ENCODE measurements around the gene SNRNP70.
"Not testable (repeated sequence)": the region's sequence is repeated elsewhere in the genome, so short reads cannot be mapped to it uniquely, and the experiment has no call there.

SNRNP70 gene

GRCh38 chr19:49064768-49065611 lies 20.3 kb upstream of the SNRNP70 start, which contains the start of gene NTF4:
TSS of gene NTF4 (minus strand) at chr19:49064818. CDS start at chr19:49061997, 2,821 bp downstream.
- DNase-seq (ENCODE audit: low spot score): peak; percentile 31

GRCh38 chr19:49065905-49066512 lies 19.2 kb upstream of the SNRNP70 start:
- DNase-seq (ENCODE audit: low spot score): no peak

- no peak for DNase-seq (ENCODE audit: low spot score)
Measured at GRCh38 chr19:49067554-49067953, 17.7 kb upstream of the SNRNP70 start.

- peak; percentile 24 for DNase-seq (ENCODE audit: low spot score)
Measured at GRCh38 chr19:49069026-49069425, 16.2 kb upstream of the SNRNP70 start.

- DNase-seq (ENCODE audit: low spot score): no peak
Measured at GRCh38 chr19:49070416-49070815, 14.8 kb upstream of the SNRNP70 start.

- no peak for DNase-seq (ENCODE audit: low spot score)
Measured at GRCh38 chr19:49071860-49072547, 13.2 kb upstream of the SNRNP70 start.

- no peak for DNase-seq (ENCODE audit: low spot score)
Measured at GRCh38 chr19:49073514-49074378, 11.5 kb upstream of the SNRNP70 start.

- DNase-seq (ENCODE audit: low spot score): not testable (repeated sequence)
Measured at GRCh38 chr19:49074869-49075268, 10.4 kb upstream of the SNRNP70 start.

- DNase-seq (ENCODE audit: low spot score): no peak
Measured at GRCh38 chr19:49080392-49080791, 4.9 kb upstream of the SNRNP70 start.

GRCh38 chr19:49081273-49081672 lies 4.0 kb upstream of the SNRNP70 start:
- no peak for DNase-seq (ENCODE audit: low spot score)

- no peak for DNase-seq (ENCODE audit: low spot score)
Measured at GRCh38 chr19:49084206-49085019, 838 bp upstream of the SNRNP70 start.

- no peak for DNase-seq (ENCODE audit: low spot score)
Measured at GRCh38 chr19:49085868-49086232, 599 bp downstream of the SNRNP70 start.

GRCh38 chr19:49086296-49086695 lies 1.0 kb downstream of the SNRNP70 start:
- no peak for DNase-seq (ENCODE audit: low spot score)

- DNase-seq (ENCODE audit: low spot score): no peak
Measured at GRCh38 chr19:49091391-49092038, 6.3 kb downstream of the SNRNP70 start.

GRCh38 chr19:49092686-49093085 lies 7.4 kb downstream of the SNRNP70 start:
- no peak for DNase-seq (ENCODE audit: low spot score)

- DNase-seq (ENCODE audit: low spot score): no peak
Measured at GRCh38 chr19:49094505-49095482, 9.5 kb downstream of the SNRNP70 start.

- DNase-seq (ENCODE audit: low spot score): peak; percentile 88
Measured at GRCh38 chr19:49097453-49098288, 12.4 kb downstream of the SNRNP70 start.

- no peak for DNase-seq (ENCODE audit: low spot score)
Measured at GRCh38 chr19:49098795-49099194, 13.5 kb downstream of the SNRNP70 start.

Measured in AG08395 (cell line).